ENCODE measurements around the gene PPM1H. TPM values are rescaled to one million over a fixed set of nuclear protein-coding genes. Genes with fewer than 3 reads are reported as not detected.
A peak's percentile ranks its signal among the peaks of the same experiment; 100 is the strongest.

Gene PPM1H
- total RNA-seq, 1 donor: 13.4 TPM

- H3K36me3 ChIP-seq (ENCODE audit: insufficient read depth, low read length): no peaks in the 10 kb centered on the region
- peak overlapping the region; percentile 25 for H3K27ac ChIP-seq (ENCODE audit: low read depth, low read length)
- no peak overlapping the region for H3K4me2 ChIP-seq (ENCODE audit: insufficient read depth, low read length)
- no peaks in the 10 kb centered on the region for H4K20me1 ChIP-seq (ENCODE audit: insufficient read depth, low read length)
- DNase-seq (ENCODE audit: insufficient read length, low spot score, missing footprints): no peak
- peaks cover 45% of the 10 kb centered on the region for H3K4me1 ChIP-seq (ENCODE audit: insufficient read depth, low read length)
- no peak for TF ChIP-seq CTCF (IDR thresholded peaks at IDR 0.05; ENCODE audit: extremely low read depth, low read depth, low read length)
- no peaks in the 10 kb centered on the region for H3K27me3 ChIP-seq (ENCODE audit: insufficient read depth, low read length)
- no peak overlapping the region for H2AFZ ChIP-seq (ENCODE audit: low read length)
- H3K9me3 ChIP-seq (ENCODE audit: low read depth, low read length): no peaks in the 10 kb centered on the region
- H3K4me3 ChIP-seq (ENCODE audit: insufficient read depth, low read length): no peak overlapping the region
- H3K79me2 ChIP-seq (ENCODE audit: insufficient read depth, low read length): no peaks in the 10 kb centered on the region
Measured at GRCh38 chr12:62763861-62764645, 170.9 kb downstream of the PPM1H start.

- TF ChIP-seq CTCF (IDR thresholded peaks at IDR 0.05; ENCODE audit: extremely low read depth, low read depth, low read length): no peak
- no peaks in the 10 kb centered on the region for H3K27me3 ChIP-seq (ENCODE audit: insufficient read depth, low read length)
- H3K4me3 ChIP-seq (ENCODE audit: insufficient read depth, low read length): no peak overlapping the region
- H3K27ac ChIP-seq (ENCODE audit: low read depth, low read length): no peak overlapping the region
- no peaks in the 10 kb centered on the region for H3K36me3 ChIP-seq (ENCODE audit: insufficient read depth, low read length)
- no peak for DNase-seq (ENCODE audit: insufficient read length, low spot score, missing footprints)
- peaks cover 48% of the 10 kb centered on the region for H3K4me1 ChIP-seq (ENCODE audit: insufficient read depth, low read length)
- H4K20me1 ChIP-seq (ENCODE audit: insufficient read depth, low read length): no peaks in the 10 kb centered on the region
- no peak overlapping the region for H3K4me2 ChIP-seq (ENCODE audit: insufficient read depth, low read length)
- H3K9me3 ChIP-seq (ENCODE audit: low read depth, low read length): no peaks in the 10 kb centered on the region
- no peak overlapping the region for H2AFZ ChIP-seq (ENCODE audit: low read length)
- H3K79me2 ChIP-seq (ENCODE audit: insufficient read depth, low read length): no peaks in the 10 kb centered on the region
Measured at GRCh38 chr12:62763312-62763711, 171.6 kb downstream of the PPM1H start.

GRCh38 chr12:62762645-62763044 is 172.3 kb downstream of the PPM1H start:
- no peak for TF ChIP-seq CTCF (IDR thresholded peaks at IDR 0.05; ENCODE audit: extremely low read depth, low read depth, low read length)
- H3K4me1 ChIP-seq (ENCODE audit: insufficient read depth, low read length): peaks cover 49% of the 10 kb centered on the region

GRCh38 chr12:62761658-62762057 is 173.3 kb downstream of the PPM1H start:
- Histone ChIP-seq H3K27me3 (ENCODE audit: insufficient read depth, low read length) (no peaks in the 10 kb centered on the region), H3K79me2 (ENCODE audit: insufficient read depth, low read length) (no peaks in the 10 kb centered on the region), H3K36me3 (ENCODE audit: insufficient read depth, low read length) (no peaks in the 10 kb centered on the region), H2AFZ (ENCODE audit: low read length) (peak overlapping the region; percentile 16), H3K4me3 (ENCODE audit: insufficient read depth, low read length) (peak overlapping the region; percentile 10), H3K4me1 (ENCODE audit: insufficient read depth, low read length) (peaks cover 42% of the 10 kb centered on the region), H3K9me3 (ENCODE audit: low read depth, low read length) (no peaks in the 10 kb centered on the region), H3K27ac (ENCODE audit: low read depth, low read length) (peak overlapping the region; percentile 85), H3K4me2 (ENCODE audit: insufficient read depth, low read length) (peak overlapping the region; percentile 17), H4K20me1 (ENCODE audit: insufficient read depth, low read length) (no peaks in the 10 kb centered on the region)
- TF ChIP-seq CTCF (IDR thresholded peaks at IDR 0.05; ENCODE audit: extremely low read depth, low read depth, low read length): no peak
- peak; percentile 80 for DNase-seq (ENCODE audit: insufficient read length, low spot score, missing footprints)

More at GRCh38 chr12:62762645-62763044, 172.3 kb downstream of the PPM1H start:
- no peak overlapping the region for H2AFZ ChIP-seq (ENCODE audit: low read length)
- H4K20me1 ChIP-seq (ENCODE audit: insufficient read depth, low read length): no peaks in the 10 kb centered on the region
- no peaks in the 10 kb centered on the region for H3K36me3 ChIP-seq (ENCODE audit: insufficient read depth, low read length)
- no peak overlapping the region for H3K4me3 ChIP-seq (ENCODE audit: insufficient read depth, low read length)
- DNase-seq (ENCODE audit: insufficient read length, low spot score, missing footprints): no peak
- H3K9me3 ChIP-seq (ENCODE audit: low read depth, low read length): no peaks in the 10 kb centered on the region
- peak overlapping the region; percentile 85 for H3K27ac ChIP-seq (ENCODE audit: low read depth, low read length)
- H3K27me3 ChIP-seq (ENCODE audit: insufficient read depth, low read length): no peaks in the 10 kb centered on the region
- no peaks in the 10 kb centered on the region for H3K79me2 ChIP-seq (ENCODE audit: insufficient read depth, low read length)
- H3K4me2 ChIP-seq (ENCODE audit: insufficient read depth, low read length): no peak overlapping the region

All from osteoblast (primary cell).